Ovary (tissue), 3 donors: ENCODE data around the gene RYR1.

Experiments
- POLR2A ChIP-seq: fragments of 450-650 bp; IDR thresholded peaks from one replicate; pipeline ENCODE4 v1.6.1; 2017; ENCODE audit warnings: antibody characterized with exemption, mild to moderate bottlenecking, moderate library complexity
- TF ChIP-seq, protein P1 (sequence below), 3 donors: fragments of 450-650 bp in 2 of 3; fragments of 200-600 bp in 1 of 3; IDR thresholded peaks; one replicate each; pipeline versions ENCODE4 v1.5.1 to v1.8.0; 2016 to 2022; ENCODE audit warnings: antibody characterized with exemption in 3 of 3, mild to moderate bottlenecking in 1 of 3
- donor health status: DM: no; HTN: no; CAD: no.

- no peak for TF ChIP-seq POLR2A
- TF ChIP-seq, protein P1, sequence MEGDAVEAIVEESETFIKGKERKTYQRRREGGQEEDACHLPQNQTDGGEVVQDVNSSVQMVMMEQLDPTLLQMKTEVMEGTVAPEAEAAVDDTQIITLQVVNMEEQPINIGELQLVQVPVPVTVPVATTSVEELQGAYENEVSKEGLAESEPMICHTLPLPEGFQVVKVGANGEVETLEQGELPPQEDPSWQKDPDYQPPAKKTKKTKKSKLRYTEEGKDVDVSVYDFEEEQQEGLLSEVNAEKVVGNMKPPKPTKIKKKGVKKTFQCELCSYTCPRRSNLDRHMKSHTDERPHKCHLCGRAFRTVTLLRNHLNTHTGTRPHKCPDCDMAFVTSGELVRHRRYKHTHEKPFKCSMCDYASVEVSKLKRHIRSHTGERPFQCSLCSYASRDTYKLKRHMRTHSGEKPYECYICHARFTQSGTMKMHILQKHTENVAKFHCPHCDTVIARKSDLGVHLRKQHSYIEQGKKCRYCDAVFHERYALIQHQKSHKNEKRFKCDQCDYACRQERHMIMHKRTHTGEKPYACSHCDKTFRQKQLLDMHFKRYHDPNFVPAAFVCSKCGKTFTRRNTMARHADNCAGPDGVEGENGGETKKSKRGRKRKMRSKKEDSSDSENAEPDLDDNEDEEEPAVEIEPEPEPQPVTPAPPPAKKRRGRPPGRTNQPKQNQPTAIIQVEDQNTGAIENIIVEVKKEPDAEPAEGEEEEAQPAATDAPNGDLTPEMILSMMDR (IDR thresholded peaks at IDR 0.05): no peak
These were observed 83.3 kb downstream of the RYR1 start for GRCh38 chr19:38516802-38517201.
